ENCODE measurements around the gene NBPF3.

DNA sequence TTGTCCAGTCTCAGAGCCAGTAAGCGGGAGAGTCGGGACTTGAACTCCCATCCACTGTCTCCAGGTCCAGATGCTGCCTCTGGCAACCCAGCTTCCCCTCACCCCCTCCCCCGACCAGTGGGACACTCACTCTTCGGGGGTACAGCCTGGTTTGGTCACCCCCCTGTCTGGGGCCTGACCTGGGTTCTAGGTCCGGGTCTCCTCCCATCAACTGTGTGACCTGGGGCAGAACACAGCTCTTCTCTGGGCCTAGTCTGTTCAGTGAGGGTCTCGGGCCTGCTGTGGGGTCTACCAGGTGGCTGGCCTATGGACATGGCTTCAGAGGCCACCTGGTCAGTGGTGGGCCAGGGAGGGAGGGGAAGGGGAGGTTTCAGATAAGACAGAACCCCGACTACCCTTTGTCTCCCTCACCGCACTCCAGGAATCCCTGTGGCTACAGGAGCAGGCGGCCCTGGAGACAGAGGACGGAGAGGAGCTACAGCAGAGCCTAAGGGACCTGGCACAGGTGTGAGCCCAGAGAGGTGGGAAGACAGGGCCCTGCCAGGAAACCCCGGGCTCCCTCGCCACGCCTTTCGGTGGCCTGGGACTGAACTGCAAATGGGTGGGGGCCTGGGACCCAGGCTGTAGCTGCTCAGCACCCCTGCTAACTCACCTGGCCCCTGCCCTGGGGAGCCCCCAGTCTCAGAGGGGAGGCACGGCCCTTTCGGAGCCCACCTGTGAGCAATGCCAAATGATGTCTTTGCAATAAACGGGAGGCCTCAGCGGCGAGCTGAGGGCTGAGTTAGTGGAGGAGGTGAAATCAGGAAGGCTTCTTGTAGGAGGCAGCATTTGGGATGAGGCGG lies 4.1 kb upstream of the NBPF3 start:
- TF ChIP-seq, protein P1, sequence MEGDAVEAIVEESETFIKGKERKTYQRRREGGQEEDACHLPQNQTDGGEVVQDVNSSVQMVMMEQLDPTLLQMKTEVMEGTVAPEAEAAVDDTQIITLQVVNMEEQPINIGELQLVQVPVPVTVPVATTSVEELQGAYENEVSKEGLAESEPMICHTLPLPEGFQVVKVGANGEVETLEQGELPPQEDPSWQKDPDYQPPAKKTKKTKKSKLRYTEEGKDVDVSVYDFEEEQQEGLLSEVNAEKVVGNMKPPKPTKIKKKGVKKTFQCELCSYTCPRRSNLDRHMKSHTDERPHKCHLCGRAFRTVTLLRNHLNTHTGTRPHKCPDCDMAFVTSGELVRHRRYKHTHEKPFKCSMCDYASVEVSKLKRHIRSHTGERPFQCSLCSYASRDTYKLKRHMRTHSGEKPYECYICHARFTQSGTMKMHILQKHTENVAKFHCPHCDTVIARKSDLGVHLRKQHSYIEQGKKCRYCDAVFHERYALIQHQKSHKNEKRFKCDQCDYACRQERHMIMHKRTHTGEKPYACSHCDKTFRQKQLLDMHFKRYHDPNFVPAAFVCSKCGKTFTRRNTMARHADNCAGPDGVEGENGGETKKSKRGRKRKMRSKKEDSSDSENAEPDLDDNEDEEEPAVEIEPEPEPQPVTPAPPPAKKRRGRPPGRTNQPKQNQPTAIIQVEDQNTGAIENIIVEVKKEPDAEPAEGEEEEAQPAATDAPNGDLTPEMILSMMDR (IDR thresholded peaks at IDR 0.05) = no peak
- TF ChIP-seq POLR2A (IDR thresholded peaks at IDR 0.05) = no peak
